Aortic smooth muscle cell (primary cell): ENCODE data around the gene UBE2H. TPM values are rescaled to one million over a fixed set of nuclear protein-coding genes. Genes with fewer than 3 reads are reported as not detected.

ENCODE experiments used
- total RNA-seq: library from RNA; depleted of rRNA; stranded (reverse); fragments of >200 nt; gene quantifications from 2 replicates; pipeline ENCODE4 v1.2.3, GENCODE V29; 2014

Gene UBE2H
- 65.9 and 92.0 TPM in 2 replicates for total RNA-seq

GRCh38 chr7:129952653-129953560, at the start of gene UBE2H:
Gene UBE2H (minus strand): TSS chr7:129952960. CDS start chr7:129952555, 405 bp downstream.

Other genes with a start within 250 kb of the UBE2H start
- 11.0 and 13.1 TPM in 2 replicates for gene ZC3HC1, start 98.4 kb upstream of the UBE2H start, total RNA-seq
- 24.8 and 28.0 TPM in 2 replicates for gene KLHDC10, start 117.6 kb upstream of the UBE2H start, total RNA-seq